Germinal center (tissue), 1 donor: ENCODE measurements around the gene SHISAL1.
"Not testable (repeated sequence)": the region's sequence is repeated elsewhere in the genome, so short reads cannot be mapped to it uniquely, and the experiment has no call there.

ENCODE experiments used
- DNase-seq: peaks from one replicate; pipeline ENCODE4 v3.0.0; 2012; ENCODE audit warnings: mixed read lengths, low spot score

The SHISAL1 gene

DNA sequence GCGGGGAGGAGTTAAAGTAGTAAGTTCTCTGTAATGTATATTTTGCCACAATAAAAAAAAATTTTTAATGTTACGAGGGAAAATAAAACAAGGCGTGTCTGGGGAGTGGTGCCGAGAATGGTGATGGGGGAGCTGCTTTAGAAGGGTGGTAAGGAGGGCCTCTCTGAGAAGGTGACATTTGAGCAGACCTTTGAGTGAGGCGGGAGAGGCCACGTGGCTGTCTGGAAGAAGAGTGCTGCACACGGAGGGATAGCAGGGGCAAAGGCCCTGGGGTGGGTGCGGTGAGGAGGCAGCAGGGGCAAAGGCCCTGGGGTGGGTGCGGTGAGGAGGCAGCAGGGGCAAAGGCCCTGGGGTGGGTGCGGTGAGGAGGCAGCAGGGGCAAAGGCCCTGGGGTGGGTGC, 10.4 kb downstream of the SHISAL1 start:
- not testable (repeated sequence) for DNase-seq

DNA sequence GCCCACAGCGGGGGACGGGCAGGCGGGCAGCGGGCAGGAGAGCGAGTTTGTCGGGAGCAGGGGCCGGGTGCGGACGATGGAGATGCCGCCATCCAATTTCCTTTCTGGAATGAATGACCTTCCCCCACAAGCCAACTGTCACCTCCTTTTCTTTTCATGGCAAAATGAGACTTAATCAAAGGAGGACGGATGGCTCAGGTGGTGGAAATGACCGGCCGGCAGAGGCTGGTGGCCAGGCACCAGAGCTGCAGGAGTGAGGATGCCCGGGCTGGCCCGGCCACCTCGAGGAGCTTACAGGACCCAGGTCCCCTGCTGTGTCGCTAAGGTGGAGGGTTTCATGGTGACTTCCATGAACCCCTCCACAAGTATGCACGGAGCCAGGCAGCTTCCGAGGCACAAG, 11.7 kb downstream of the SHISAL1 start:
- DNase-seq: no peak

DNA sequence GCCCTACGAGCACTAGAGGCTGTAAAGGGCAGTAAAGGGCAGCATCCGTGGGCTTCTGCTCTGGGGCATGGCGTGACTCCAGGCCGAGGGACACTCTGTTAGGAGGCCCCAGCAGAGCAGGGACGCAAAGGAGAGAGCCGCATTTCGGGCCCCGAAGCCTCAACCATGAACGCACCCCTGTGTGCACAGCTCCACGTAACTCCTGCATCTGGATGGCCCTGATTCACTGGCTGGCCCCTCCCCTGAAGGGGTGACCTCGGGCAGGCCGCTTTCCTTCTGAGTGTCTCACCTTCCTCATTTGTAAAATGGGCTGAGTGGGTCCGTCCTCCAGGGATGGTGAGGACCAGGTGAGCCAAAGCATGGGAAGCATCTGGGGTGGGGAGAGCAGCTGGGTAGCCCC, 13.6 kb downstream of the SHISAL1 start:
- no peak for DNase-seq

DNA sequence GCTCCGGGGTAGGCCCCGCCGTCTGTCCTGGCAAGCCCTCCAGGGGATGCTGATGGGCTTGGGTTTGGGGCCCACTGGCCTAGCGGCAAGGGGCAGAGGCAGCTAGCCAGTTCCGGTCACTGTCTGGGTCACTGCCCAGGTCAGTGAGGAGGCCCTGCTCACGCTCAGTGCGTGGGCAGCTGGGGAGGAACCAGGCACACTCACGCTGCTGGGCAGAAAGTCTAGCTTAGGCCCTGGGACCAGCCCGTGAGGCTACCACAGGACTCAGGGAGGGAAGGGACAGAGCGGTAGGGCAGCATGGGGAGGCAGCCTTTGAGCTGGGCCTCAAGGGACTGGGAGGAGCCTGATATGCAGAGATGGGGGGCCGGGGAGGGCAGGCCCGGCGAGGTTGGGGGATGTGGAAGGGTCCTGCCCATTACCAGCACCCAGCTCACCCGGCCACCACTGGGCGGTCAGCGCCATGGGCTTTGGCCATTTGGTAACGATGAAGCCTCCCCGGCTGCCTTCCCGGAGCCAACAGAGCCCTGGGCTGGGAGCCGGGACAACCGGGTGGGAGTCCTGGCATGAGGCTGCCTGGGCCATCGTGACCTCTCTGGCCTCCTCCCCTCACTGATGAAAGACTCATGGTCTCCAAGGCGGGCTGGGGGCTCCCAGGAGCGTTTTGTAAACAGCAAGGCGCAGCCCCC, 14.2 kb downstream of the SHISAL1 start:
- DNase-seq: no peak

DNA sequence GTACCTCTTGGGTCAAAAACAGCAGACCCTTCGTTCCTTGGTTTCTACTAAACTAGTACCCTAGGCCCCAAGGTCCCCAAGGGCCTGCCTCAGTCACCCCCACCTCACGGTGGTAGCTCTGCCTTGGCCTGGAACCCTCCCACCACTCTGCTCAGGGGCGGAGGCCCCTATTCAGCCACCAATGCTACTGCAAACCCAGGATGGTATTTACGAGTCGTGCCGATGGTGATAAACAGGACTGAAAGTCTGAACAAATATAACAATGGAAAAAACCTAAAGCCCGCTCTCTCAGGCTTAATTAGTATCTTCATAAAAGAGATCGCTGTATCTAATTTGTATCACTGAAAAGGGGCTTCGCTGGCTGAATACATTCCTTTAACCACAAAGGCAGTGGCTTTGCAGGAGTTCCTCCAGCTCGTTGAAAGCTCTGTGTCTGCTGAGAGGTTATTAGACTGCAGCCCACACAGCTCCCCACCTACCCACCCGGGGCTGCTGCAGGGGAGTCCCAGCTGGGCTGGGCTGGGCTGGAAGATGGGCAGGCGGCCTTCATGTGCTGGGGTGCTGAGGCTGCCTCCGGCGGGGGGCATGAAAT, 15.2 kb downstream of the SHISAL1 start:
- no peak for DNase-seq

DNA sequence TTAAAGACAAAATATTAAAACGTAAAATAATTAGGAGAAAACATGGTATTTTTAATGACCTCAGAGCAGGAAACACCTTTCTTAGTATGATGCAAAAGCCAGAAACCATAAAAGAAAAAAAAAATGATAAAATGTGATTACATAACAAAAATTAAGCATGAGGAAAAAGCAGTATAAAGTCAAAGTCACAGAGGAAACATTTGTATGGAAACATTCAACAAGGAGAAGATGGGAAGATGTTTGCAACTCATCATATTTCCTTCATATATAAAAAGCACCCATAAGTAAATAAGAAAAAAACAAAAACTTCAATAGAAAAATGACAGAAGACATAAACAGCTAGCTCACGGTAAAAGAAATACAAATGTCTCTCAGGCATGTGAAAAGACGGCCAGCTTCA, 17.3 kb downstream of the SHISAL1 start:
- DNase-seq: no peak

DNA sequence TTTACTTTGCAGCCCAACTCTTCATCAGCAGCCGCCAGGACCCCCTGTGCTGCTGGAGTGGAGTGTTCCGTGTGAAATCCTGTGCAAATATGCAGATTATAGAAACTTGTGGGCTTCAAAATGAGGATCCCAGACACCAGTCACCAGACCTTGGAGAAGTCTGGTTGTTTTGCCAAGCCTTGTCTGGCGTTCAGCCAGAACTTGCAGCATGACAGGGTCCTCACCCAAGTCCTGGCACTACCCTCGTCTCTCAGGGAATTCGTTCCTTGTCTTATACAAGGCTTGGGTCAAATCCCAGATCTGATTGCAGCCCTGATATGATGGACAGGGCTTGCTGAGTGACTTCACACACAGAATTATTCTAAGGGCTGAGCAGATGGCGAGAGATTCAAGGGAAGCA, 18.9 kb downstream of the SHISAL1 start:
- DNase-seq: no peak

DNA sequence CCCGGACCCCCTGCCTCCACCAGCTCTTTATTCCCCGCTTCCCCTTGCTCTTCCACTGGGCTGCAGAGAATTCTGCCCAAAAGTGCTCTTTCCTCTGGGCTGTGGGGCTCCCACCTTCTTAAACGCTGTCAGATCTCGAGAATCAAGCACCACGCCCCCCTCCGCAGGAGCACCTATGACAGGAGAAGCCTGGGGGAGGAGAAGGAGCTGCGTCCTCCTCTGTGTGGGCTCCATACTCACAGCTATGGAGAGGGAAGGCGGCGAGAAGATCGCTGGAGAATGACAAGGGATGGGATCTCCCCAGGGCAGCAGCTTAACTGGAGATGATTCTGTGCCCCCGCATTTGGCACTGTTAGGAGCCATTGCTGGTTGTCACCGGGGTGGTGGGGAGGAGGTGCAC, 19.7 kb downstream of the SHISAL1 start:
- no peak for DNase-seq

DNA sequence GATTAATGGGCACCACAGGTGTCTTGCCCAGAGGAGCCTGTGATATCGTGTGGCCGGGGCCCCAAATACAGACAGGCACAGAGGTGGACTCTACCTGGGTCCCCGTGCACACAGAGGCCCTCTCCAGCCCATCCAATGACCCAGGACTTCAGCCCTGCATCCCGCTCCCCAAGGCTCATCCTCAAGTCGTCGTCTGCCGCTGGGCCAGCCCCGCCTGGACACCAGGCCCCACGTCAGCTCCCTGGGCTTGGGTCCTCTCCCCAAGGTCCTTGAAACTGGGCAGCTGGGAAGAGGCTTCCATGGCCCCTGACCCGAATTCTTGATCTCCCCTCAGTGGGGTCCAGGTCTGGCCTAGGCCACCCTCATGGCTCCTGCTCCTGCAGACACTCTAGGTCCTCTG, 20.2 kb downstream of the SHISAL1 start:
- DNase-seq: no peak

DNA sequence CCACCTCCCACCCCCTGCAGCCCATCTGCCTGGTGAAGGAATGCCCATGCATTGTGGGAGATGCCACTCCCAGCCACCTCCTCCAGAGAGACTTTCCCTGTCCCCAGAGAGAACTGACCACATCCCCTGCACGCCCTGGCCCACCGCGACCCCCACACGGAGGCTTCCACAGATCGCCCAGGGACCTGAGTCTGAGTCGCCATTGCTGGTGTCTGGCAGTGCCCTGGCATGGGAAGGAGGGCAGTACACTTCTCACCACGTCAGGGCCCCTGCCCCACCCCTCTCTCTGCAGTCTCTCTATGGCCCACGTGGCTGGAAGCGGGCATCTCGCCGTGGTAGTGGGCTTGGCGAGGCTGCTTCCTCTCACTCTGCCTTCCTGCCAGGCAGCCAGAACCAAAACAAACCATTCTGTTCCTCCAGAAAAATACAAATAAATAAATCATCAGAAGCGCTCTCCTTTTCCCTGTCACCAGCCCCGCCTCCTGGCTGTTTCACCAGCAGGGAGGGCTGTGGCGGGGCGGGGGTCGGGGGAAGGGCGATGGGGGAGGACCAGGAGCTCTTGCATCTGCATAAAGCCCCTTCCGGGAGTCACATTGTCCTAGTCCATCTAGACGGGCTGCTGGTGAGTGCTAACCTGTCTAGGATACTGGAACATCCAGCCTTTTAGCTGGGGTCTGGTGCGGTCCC, 20.9 kb downstream of the SHISAL1 start:
- no peak for DNase-seq

DNA sequence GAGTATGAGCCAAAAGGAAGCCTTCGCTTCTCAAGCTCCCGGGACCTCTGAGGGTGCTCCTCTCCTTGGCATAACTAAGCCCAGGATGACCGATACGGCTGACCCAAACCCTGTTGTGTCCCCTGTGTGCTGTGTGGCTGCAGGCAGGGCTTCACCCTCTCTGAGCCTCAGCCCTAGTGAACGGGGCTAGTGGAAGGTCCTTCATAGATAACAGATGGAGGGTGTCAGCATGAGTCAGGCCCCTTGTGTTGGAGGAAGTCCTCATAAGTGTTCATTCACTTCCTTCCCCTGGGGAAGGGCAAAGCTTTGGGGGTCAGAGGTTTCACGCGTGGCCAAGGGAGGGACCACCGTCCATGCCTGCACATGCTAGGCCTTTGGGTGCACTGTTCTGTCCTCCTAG, 21.5 kb downstream of the SHISAL1 start:
- no peak for DNase-seq

DNA sequence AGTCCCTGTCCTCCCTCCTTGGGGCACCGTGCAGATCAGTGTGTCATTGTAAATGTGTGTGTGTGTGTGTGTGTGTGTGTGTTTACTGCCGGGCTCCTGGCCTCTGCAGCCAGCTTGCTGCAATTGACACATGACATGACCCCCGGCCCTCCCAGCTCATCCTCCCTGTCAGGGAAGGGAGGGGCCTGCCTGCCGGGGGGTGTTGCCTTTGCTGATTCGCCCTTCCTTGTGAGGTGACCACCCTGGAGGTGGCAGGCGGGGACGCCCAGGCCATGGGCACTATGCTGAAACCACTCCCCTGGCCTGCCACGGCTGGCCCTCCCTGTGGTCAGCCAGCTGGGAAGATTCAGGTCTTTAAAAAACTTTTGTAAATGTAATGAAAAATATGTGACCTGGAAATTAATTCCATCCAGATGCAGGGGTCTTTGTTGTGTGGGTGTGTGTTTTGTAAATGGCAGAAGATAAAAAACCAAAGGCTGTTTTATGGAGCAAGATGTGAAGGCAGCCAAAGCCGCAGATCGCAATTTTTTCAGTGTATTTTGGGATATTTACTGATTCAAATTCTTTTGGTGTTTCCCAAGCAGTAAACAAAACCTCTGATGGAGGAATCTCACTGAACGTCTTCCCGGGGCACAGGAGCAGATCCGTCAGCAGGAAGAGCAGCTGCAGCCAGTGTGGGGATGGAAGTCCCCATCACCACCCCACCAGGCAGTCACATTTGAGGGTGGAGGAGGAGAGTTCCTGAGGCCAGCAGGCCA, 23.2 kb downstream of the SHISAL1 start:
- no peak for DNase-seq

DNA sequence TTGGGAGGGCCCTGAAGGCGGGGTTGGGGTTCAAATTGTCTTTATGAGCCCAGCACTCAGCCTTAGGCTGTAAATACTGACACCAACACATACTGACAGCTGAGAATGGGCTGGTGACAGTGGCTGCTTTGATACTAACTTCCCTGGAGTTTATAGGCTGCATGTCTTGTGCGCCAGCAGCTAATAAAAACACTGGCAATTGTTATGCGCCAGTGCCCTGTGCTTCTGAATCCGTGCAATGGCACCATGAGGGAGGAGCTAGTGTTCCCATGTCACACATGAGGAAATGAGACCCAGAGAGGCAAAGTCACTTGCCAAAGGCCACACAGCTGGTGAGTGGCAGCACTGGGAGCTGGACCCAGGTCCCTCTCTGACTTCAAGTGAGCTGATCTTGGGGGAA, 23.8 kb downstream of the SHISAL1 start:
- no peak for DNase-seq

DNA sequence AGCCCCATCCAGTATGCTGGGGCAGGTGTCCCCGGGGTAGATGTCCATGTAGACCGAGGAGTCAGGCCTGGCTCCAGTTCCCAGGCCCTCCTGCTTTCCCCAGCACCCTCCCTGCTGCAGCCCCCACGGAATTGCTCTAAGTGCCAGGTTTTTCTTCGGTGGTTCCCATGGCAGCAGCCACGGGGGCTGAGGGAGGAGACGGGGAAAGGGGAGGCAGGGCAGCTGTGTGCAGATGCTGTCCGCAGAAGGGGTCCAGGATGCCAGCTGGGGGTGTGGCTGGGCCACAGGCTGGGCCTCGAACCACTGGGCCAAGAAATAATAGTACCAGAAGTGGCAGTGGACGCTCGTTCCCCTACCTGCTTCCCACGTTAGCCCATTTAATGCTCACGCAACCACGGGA, 25.0 kb downstream of the SHISAL1 start:
- no peak for DNase-seq

DNA sequence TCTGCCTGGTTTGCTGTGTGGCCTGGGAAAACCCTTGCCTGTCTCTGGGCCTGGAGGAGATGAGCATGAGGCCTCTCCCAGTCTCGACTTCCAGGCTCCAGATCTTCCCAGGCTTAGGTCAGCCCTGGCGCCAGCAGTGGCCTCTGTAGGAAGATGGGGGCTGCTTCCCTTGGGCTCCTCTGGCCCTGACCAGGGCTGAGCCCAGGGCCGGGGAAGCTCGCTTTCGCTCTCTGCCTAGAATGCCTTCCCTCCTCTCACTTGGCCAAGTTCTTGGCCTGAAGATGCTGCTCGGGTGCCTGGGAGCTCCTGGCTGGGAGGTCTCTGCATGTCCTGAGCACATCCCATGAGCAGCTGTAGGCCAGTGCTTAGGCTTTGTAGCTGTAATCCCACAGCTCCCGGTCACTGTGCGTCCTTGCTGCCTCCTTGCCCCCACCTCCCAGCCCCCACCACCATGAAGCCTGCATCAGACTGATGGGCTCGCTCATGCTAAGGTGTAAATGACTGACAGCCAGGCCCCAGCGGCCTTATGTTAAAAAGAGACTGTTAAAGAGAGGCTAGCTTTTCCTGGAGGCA, 25.5 kb downstream of the SHISAL1 start:
- no peak for DNase-seq

DNA sequence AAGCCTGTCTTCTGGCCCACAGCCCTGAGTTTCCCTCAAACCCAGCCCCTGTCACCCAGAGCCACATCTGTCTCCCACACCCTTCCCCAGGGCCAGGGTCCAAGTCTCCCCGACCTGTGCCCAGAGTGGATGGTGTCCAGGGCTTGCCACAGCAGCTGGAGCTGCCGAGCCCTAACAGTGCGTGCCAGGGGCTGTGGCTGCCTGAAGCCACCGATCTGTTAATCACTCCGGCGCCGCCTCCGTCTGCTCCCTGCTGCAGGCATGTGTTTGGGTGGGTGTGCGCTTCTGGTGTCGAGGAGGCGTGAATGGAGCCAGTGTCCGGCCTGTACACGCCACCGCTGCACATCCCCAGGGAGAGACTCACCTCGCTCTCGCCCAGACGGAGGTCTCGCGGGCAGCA, 26.1 kb downstream of the SHISAL1 start:
- no peak for DNase-seq

DNA sequence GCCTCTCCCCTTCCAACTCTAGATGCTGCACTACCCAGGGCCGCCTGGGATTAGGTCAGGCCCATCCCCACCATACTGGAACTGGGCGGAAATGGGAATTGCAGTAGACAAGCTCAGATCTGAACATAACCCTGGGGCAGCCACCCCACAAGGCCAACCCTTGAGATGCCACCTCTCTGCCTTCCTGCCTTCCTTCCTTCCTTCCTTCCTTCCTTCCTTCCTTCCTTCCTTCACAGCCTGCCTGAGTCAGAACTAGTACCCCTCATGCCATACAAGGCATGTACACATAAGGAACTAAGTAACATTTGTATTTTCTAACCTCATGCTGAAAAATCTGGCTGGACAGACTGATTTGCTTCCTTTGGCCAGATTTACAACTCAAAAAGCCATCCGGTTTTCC, 28.0 kb downstream of the SHISAL1 start:
- no peak for DNase-seq

DNA sequence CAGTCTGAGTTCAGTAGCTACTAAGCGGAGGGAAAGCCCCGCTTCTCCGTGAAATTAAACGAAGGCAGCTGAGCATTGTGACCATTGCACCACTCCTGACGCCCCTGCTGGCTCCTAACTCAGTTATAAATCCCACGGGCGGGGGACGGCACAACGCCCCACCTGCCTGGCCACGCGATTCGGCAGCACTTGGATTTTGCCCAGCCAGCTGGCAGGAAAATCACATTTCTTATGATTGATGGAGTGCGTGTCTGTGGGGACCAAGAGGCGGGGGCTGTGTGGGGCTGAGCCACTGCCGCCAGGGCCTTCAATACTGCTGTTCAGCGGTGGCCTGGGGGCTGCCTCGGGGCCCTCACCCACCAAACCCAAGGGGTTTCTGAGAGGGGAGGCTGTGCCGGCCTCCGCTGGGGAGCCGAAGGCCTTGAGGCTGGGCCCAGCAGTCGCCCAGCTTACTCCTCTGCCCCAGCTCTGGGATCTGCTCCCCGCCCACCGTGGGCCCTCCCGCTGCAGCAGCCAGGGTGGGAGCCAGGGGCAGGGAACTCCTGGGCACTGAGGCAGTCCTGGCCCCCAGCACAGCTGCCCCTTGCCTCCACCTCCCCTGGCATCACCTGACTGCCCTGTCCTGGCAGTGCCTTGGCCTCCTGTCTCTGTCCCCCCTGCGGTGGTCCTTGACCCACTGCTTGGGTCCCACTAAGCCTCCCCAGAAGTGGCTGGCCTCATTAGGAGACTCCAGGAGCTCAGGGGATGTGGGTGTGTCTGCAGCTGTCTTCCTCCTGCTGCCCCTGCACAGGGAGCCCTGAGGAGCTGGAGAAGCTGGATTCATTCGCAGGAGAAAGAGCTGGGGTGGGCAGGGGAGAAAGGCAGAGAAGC, 30.7 kb downstream of the SHISAL1 start:
- DNase-seq: no peak

DNA sequence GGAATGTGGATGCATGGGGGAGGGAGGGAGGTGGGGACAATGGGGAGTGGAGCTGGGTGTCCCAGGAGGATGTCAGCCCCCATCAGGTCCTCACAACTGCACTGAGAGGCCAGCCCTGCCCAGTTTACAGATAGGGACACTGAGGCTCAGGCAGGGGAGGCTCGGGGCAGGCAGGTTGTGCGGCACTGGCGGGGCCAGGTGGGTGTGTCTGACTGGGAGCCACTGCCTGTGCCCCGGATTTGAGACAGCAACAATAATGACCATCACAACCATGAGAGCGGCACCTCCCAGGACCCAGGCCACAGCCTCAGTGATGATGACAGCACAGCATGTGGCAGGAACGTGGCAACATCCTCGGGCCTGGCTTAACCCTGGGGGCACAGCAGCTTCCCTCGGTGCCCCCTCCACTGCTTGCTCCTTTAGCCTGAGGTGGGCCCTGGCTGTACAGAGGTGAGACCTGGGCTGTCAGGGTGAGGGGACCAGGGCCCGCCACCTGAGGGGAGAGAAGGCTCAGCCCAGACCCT, 32.0 kb downstream of the SHISAL1 start:
- no peak for DNase-seq

DNA sequence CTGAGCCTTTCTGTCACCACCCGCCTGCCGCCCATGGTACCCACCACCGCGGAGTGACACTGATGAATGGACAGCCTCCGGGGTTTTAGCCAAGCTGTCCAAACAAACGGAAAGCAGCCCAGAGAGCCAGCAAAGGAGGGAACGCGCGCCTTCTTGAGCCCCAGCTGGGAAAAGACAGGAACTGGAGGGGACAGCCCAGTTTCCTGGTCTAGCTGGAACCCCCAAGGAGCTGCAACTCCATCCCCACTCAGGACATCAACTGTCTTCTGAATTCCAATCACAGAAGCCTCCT, 33.7 kb downstream of the SHISAL1 start:
- no peak for DNase-seq

DNA sequence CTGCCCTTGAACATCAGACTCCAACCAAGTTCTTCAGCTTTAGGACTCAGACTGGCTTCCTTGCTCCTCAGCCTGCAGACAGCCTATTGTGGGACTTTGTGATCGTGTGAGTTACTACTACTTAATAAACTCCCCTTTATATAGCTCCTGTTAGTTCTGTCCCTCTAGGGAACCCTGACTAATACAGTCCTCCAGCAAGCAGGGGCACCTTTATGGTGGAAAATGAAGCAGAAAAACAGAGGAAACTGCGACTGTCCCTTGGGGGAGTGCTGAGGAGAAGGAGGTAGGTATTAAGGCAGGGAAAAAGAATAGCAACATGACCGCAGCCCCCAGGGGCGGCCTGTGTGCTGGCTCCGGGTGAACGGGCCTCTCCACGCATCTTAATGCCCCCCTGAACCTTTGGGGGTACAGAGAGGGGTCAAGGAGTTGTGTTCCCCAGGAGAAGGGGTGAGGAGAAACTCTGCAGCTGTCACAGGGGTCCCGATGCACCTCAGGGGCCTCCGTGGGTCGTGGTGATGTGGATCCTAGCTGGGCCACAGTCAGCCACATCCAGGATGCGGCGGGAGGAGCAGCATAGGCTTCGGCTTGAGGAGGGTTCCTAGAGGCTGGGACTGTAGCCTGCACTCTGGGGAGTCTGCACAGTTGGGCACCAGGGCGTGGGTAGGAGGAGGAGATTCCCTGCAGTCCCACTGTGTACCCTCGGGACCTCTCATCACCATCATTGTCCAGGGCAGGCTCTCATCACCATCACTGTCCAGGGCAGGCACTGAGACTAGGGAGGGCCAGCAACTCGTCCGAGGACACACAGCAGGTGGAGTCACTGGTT, 34.3 kb downstream of the SHISAL1 start:
- DNase-seq: no peak
